Neural progenitor cell (in vitro differentiated cells): ENCODE data around the gene CERS6.

Experiments
- EZH2 ChIP-seq: fragments of 200-600 bp; sonication (generic); IDR thresholded peaks from 2 replicates; pipeline ENCODE4 v1.6.1; 2017; ENCODE audit warnings: antibody characterized with exemption, mild to moderate bottlenecking, moderate library complexity
- EZH2phosphoT487 ChIP-seq: fragments of 200-600 bp; sonication (generic); IDR thresholded peaks from 2 replicates; pipeline ENCODE4 v1.6.1; 2017; ENCODE audit warnings: antibody characterized with exemption
- TF ChIP-seq, protein P1 (sequence below): fragments of 200-600 bp; sonication (generic); IDR thresholded peaks from 2 replicates; pipeline ENCODE4 v1.5.1; 2017; ENCODE audit warnings: antibody characterized with exemption, mild to moderate bottlenecking

DNA sequence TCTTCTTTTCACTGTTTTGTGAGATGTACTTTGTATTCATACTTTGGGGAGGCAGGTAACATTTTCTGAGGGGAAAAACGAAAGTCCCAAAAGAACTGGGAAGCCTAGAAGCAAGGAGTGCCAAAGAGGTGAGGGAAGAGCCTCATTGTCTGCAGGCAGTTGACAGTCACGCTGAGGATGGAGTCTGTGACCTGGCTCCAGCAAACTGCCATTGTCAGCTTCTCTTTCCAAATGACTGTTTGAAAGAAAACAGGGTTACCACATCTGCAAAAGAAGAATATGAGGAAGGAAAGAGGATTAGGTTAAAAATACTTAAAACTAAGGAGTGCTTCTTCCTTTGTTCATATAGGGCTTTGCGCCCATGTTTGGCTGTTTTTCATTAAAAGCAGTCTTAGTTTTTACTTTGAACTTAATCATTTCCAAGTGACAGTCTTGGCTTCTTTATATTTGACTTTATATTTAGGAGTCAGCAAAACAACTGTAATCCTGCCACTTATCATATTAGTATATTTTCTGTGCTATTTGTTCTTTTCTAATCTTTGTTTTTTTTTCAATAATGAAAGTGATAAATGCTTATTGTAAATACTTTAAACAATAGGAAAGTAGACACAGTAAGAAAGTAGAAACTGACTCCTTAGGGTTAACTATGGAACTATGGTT lies 35.0 kb downstream of the CERS6 start:
- TF ChIP-seq, protein P1, sequence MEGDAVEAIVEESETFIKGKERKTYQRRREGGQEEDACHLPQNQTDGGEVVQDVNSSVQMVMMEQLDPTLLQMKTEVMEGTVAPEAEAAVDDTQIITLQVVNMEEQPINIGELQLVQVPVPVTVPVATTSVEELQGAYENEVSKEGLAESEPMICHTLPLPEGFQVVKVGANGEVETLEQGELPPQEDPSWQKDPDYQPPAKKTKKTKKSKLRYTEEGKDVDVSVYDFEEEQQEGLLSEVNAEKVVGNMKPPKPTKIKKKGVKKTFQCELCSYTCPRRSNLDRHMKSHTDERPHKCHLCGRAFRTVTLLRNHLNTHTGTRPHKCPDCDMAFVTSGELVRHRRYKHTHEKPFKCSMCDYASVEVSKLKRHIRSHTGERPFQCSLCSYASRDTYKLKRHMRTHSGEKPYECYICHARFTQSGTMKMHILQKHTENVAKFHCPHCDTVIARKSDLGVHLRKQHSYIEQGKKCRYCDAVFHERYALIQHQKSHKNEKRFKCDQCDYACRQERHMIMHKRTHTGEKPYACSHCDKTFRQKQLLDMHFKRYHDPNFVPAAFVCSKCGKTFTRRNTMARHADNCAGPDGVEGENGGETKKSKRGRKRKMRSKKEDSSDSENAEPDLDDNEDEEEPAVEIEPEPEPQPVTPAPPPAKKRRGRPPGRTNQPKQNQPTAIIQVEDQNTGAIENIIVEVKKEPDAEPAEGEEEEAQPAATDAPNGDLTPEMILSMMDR, result no peak
- TF ChIP-seq EZH2 (no peak), EZH2phosphoT487 (no peak)
